Psoas muscle (tissue), 8 donors: ENCODE measurements around the gene MSH3. TPM values are rescaled to one million over a fixed set of nuclear protein-coding genes. Genes with fewer than 3 reads are reported as not detected.
"Not testable (repeated sequence)": the region's sequence is repeated elsewhere in the genome, so short reads cannot be mapped to it uniquely, and the experiment has no call there.

Source experiments
- ATAC-seq, 4 donors: fragments of 200-7000 bp; cut with Tn5 transposase; one replicate each; pipeline ENCODE4 v1.9.1; 2020; ENCODE audit warnings: moderate library complexity in 3 of 4, mild to moderate bottlenecking in 2 of 4
- DNase-seq, 2 donors: peaks; one replicate each; pipeline ENCODE4 v3.0.0-alpha.2; 2020
- H3K27ac ChIP-seq: fragments of 200-600 bp; one replicate; pipeline ENCODE4 v1.8.0; 2022
- H3K27me3 ChIP-seq, 3 donors: fragments of 200-600 bp in 1 of 3; one replicate each; pipeline versions ENCODE4 v1.6.1 to v1.8.0; 2013 to 2022; ENCODE audit warnings: low read length in 2 of 3, mild to moderate bottlenecking in 2 of 3, moderate library complexity in 1 of 3; ENCODE audit not compliant: insufficient read depth in 3 of 3
- H3K36me3 ChIP-seq, 2 donors: fragments of 200-600 bp in 1 of 2; one replicate each; pipeline versions ENCODE4 v1.6.1 to v1.8.0; 2013 to 2022; ENCODE audit warnings: low read depth in 1 of 2, mild to moderate bottlenecking in 1 of 2, moderate library complexity in 1 of 2; ENCODE audit not compliant: insufficient read depth in 1 of 2
- H3K4me1 ChIP-seq: fragments of 200-600 bp; one replicate; pipeline ENCODE4 v1.8.0; 2022
- H3K4me3 ChIP-seq: fragments of 200-600 bp; one replicate; pipeline ENCODE4 v1.8.0; 2022; ENCODE audit warnings: mild to moderate bottlenecking
- H3K9me3 ChIP-seq: fragments of 200-600 bp; one replicate; pipeline ENCODE4 v1.8.0; 2022
- WGBS, 3 donors: extraction: QIAGEN DNeasy Blood & Tissue Kit; methylation state at CpG; one replicate each; pipeline versions ENCODE4 v1.1.6 to v1.1.7; 2013; 5-methylcytosine and 5-hydroxymethylcytosine counted together
- intact Hi-C, 2 donors: fragments of 100-400 bp; cut with DNase I; formaldehyde crosslinking; loops; one replicate each; pipeline versions ENCODE4 v1.11.0 to v1.14.2; 2022
- polyA plus RNA-seq, 3 donors: library from polyadenylated mRNA; stranded (reverse); fragments of 200-250 nt; gene quantifications; one replicate each; pipeline ENCODE4 v1.2.3, GENCODE V29; 2013
- total RNA-seq, 4 donors: library from RNA; stranded (reverse); fragmentation: NEBNext Ultra II Directional in 2 of 4; extraction: Animal tissue kit (Norgen Biotek cat#: 25700) in 2 of 4; gene quantifications; one replicate each; pipeline versions ENCODE4 v1.2.1 to v1.2.4, GENCODE V29; 2021 to 2023
- TF ChIP-seq, protein P1 (sequence below): fragments of 200-600 bp; IDR thresholded peaks from one replicate; pipeline ENCODE4 v1.8.0; 2022; ENCODE audit warnings: antibody characterized with exemption
- donor health status: healthy with polysubstance abuse.
- donor health status: DM: no; HTN: no; CAD: no; lungs with moderate emphysema.
- donor health status: Bipolar disorder and iron deficiency.
- donor health status: healthy.
- donor health status: DM: yes; HTN: yes; CAD: no.
- donor health status: DM: no; HTN: no; CAD: no.
- donor health status: DM: no; HTN: no; CAD: no.
- donor health status: DM: yes; HTN: yes; CAD: no.

Gene MSH3
- total and polyA plus RNA-seq, 7 donors, result 2.8 to 12.6 (median 5.8) TPM

DNA sequence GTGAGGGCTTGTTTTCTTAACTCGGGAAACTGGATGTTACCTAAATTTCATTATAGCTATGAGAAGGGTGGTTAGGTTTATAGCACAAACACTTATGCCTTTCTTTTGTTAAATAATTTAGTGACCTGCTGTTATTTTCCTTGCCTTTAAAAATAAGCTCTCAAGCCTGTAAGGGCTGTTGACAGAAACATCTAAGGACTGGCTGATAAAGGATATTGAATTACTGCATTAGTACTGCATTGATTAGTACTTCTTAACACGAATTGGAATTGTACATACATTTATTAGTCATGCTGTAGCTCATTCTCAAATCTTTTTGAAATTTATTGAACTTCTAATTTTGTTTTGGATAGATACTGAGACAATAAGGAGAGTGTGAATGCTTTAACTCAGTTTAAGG lies 85.4 kb downstream of the MSH3 start:
- WGBS, 3 donors, result 78 to 80% (median 78%) methylated on average over 2 of the region's 2 CpGs
- no peak overlapping the region for H3K4me3 ChIP-seq
- DNase-seq (no peak), ATAC-seq (no peak)
- TF ChIP-seq, protein P1, sequence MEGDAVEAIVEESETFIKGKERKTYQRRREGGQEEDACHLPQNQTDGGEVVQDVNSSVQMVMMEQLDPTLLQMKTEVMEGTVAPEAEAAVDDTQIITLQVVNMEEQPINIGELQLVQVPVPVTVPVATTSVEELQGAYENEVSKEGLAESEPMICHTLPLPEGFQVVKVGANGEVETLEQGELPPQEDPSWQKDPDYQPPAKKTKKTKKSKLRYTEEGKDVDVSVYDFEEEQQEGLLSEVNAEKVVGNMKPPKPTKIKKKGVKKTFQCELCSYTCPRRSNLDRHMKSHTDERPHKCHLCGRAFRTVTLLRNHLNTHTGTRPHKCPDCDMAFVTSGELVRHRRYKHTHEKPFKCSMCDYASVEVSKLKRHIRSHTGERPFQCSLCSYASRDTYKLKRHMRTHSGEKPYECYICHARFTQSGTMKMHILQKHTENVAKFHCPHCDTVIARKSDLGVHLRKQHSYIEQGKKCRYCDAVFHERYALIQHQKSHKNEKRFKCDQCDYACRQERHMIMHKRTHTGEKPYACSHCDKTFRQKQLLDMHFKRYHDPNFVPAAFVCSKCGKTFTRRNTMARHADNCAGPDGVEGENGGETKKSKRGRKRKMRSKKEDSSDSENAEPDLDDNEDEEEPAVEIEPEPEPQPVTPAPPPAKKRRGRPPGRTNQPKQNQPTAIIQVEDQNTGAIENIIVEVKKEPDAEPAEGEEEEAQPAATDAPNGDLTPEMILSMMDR, result no peak
- intact Hi-C loops, result no loop called here
- H3K36me3 ChIP-seq, result peaks cover 3 to 8% of the 10 kb centered on the region in 2 donors
- H3K27me3 ChIP-seq, result no peaks in the 10 kb centered on the region
- H3K4me1 ChIP-seq, result no peaks in the 10 kb centered on the region
- H3K27ac ChIP-seq, result no peak overlapping the region
- no peaks in the 10 kb centered on the region for H3K9me3 ChIP-seq

DNA sequence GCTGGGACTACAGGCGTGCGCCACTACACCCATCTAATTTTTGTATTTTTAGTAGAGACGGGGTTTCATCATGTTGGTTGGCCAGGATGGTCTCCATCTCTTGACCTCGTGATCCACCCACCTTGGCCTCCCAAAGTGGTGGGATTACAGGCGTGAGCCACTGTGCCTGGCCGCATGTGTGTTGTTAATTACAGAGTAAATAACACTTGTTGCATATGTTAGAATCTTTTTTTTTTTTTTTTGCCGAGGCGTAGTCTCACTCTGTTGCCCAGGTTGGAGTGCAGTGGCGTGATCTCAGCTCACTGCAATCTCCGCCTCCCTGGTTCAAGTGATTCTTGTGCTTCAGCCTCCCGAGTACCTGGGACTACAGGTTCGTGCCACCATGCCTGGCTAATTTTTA lies 86.0 kb downstream of the MSH3 start:
- WGBS, 3 donors, result 91 to 97% (median 97%) methylated on average over 12 of the region's 12 CpGs
- DNase-seq, H3K27ac ChIP-seq, H3K9me3 ChIP-seq, H3K4me3 ChIP-seq, ATAC-seq, H3K4me1 ChIP-seq, intact Hi-C loops, H3K27me3 ChIP-seq: not testable (repeated sequence)
- peaks cover 3 to 14% of the 10 kb centered on the region in 2 donors for H3K36me3 ChIP-seq

DNA sequence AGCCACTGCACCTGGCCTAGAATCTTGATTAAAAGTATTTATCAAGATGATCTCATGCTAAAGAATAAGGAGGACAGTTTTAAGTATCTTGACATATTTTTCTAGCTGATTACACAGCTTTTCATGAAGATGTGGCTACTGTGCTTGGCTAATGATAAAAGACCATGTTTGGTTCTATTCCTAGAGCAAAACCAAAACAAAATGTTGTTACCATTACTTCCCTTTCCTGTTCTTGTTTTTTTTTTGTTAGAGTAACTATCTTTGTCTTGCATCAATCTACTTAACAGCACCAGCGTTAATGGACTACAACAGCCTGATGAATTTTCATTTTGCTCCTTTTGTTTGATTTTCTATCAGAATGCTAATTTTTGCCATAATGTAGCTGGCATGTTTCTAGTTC lies 86.5 kb downstream of the MSH3 start:
- Histone ChIP-seq H3K4me3 (no peak overlapping the region), H3K27me3 (no peaks in the 10 kb centered on the region), H3K27ac (no peak overlapping the region), H3K9me3 (no peaks in the 10 kb centered on the region), H3K36me3 (peaks cover 3 to 19% of the 10 kb centered on the region in 2 donors), H3K4me1 (no peaks in the 10 kb centered on the region)
- ATAC-seq (no peak), DNase-seq (no peak)
- WGBS, 3 donors, result 76 to 84% (median 82%) methylated on average over 1 of the region's 1 CpG
- intact Hi-C loops, result no loop called here
- TF ChIP-seq, protein P1, result no peak

GRCh38 chr5:80744149-80744548 lies 89.7 kb downstream of the MSH3 start:
- Histone ChIP-seq H3K4me1 (no peaks in the 10 kb centered on the region), H3K36me3 (peaks cover 3 to 38% of the 10 kb centered on the region in 2 donors), H3K4me3 (no peak overlapping the region), H3K27ac (no peak overlapping the region), H3K27me3 (no peaks in the 10 kb centered on the region), H3K9me3 (no peaks in the 10 kb centered on the region)
- ATAC-seq, result no peak
- no peak for DNase-seq
- intact Hi-C loops, result no loop called here
- TF ChIP-seq, protein P1, result no peak
- WGBS, 3 donors, result 95 to 97% (median 97%) methylated on average over 2 of the region's 2 CpGs

DNA sequence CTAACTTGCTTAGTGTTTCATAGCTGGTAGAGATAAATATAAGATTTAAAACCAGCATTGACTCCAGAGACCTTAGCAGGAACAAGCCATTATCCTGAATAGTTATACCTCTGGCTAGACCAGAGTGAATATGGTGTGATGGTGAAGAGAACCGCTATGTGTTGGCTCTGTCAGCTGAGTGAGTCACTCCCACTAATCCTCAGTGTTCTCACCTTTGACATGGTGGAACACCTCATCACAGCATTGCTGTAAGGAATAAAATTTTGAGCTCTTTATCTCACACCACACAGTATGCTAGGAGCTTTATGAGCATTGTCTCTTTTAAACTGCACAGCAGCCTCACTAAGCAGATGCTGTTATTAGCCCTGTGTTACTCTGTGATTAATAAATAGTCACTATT lies 91.0 kb downstream of the MSH3 start:
- Histone ChIP-seq H3K4me1 (no peaks in the 10 kb centered on the region), H3K36me3 (peaks cover 3 to 38% of the 10 kb centered on the region in 2 donors), H3K27ac (no peak overlapping the region), H3K9me3 (no peaks in the 10 kb centered on the region), H3K27me3 (no peaks in the 10 kb centered on the region), H3K4me3 (no peak overlapping the region)
- ATAC-seq, result no peak
- WGBS, 3 donors, result 91 to 100% (median 96%) methylated on average over 1 of the region's 1 CpG
- DNase-seq, result no peak
- TF ChIP-seq, protein P1, result no peak
- intact Hi-C loops, result no loop called here
